Right lobe of liver (tissue), 4 donors: ENCODE measurements around the gene ONECUT1.

ENCODE experiments used
- POLR2A ChIP-seq: fragments of 450-650 bp; IDR thresholded peaks from one replicate; pipeline ENCODE4 v1.6.1; 2017; ENCODE audit warnings: antibody characterized with exemption, mild to moderate bottlenecking
- TF ChIP-seq, protein P1 (sequence below), 4 donors: fragments of 200-600 bp in 3 of 4; fragments of 450-650 bp in 1 of 4; IDR thresholded peaks; one replicate each; pipeline versions ENCODE4 v1.5.1 to v1.8.0; 2016 to 2022; ENCODE audit warnings: antibody characterized with exemption in 4 of 4, mild to moderate bottlenecking in 2 of 4
- donor health status: DM: no; HTN: no; CAD: no.
- donor health status: DM: no; HTN: no; CAD: no.
- donor health status: DM: no; HTN: yes; CAD: no.

- TF ChIP-seq, protein P1, sequence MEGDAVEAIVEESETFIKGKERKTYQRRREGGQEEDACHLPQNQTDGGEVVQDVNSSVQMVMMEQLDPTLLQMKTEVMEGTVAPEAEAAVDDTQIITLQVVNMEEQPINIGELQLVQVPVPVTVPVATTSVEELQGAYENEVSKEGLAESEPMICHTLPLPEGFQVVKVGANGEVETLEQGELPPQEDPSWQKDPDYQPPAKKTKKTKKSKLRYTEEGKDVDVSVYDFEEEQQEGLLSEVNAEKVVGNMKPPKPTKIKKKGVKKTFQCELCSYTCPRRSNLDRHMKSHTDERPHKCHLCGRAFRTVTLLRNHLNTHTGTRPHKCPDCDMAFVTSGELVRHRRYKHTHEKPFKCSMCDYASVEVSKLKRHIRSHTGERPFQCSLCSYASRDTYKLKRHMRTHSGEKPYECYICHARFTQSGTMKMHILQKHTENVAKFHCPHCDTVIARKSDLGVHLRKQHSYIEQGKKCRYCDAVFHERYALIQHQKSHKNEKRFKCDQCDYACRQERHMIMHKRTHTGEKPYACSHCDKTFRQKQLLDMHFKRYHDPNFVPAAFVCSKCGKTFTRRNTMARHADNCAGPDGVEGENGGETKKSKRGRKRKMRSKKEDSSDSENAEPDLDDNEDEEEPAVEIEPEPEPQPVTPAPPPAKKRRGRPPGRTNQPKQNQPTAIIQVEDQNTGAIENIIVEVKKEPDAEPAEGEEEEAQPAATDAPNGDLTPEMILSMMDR (IDR thresholded peaks at IDR 0.05): no peak
- peak; percentile 67 for TF ChIP-seq POLR2A
These were observed 13.6 kb upstream of the ONECUT1 start for GRCh38 chr15:52803467-52804306.
